AG09309 (cell line): ENCODE data around the gene WDFY2.

ENCODE experiments used
- DNase-seq: peaks from one replicate; pipeline ENCODE4 v3.0.0-alpha.2; 2010; ENCODE audit warnings: low read depth
- H3K4me3 ChIP-seq: 2 replicates; pipeline ENCODE4 v1.5.1; 2011; ENCODE audit warnings: mild to moderate bottlenecking, low read depth, low read length, moderate library complexity; ENCODE audit not compliant: control insufficient read depth
- TF ChIP-seq, protein P1 (sequence below): IDR thresholded peaks from 2 replicates; pipeline ENCODE4 v1.5.1; 2011; ENCODE audit warnings: mild to moderate bottlenecking, low read depth, low read length, inconsistent platforms; ENCODE audit not compliant: insufficient read depth, control insufficient read depth; ENCODE audit errors: missing control alignments

Gene WDFY2

DNA sequence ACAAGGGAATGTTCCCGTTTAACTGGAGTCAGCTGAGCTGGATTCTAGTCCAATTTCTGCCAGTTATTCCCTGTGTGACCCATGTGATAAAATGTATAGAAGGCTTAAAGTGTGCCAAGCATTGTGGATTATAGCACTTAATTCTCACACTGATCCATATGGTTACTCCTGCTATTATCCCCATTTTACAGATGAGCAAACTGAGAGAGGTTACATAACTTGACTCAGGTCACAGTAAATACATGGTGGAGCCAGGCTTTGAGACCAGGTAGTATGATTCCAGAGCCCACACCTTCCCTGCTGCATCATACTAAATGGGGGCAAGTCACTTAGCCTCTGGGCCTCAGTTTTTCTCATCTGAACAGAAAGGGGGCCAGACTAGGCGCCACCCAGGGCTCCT lies 221.7 kb downstream of the WDFY2 start:
- DNase-seq = no peak
- H3K4me3 ChIP-seq = no peak overlapping the region
- TF ChIP-seq, protein P1, sequence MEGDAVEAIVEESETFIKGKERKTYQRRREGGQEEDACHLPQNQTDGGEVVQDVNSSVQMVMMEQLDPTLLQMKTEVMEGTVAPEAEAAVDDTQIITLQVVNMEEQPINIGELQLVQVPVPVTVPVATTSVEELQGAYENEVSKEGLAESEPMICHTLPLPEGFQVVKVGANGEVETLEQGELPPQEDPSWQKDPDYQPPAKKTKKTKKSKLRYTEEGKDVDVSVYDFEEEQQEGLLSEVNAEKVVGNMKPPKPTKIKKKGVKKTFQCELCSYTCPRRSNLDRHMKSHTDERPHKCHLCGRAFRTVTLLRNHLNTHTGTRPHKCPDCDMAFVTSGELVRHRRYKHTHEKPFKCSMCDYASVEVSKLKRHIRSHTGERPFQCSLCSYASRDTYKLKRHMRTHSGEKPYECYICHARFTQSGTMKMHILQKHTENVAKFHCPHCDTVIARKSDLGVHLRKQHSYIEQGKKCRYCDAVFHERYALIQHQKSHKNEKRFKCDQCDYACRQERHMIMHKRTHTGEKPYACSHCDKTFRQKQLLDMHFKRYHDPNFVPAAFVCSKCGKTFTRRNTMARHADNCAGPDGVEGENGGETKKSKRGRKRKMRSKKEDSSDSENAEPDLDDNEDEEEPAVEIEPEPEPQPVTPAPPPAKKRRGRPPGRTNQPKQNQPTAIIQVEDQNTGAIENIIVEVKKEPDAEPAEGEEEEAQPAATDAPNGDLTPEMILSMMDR = no peak

- no peak overlapping the region for H3K4me3 ChIP-seq
- TF ChIP-seq, protein P1 = no peak
- DNase-seq = no peak
These were observed 222.3 kb downstream of the WDFY2 start for GRCh38 chr13:51806566-51806965.

GRCh38 chr13:51807041-51807440 lies 222.8 kb downstream of the WDFY2 start:
- TF ChIP-seq, protein P1 = no peak
- no peak for DNase-seq
- H3K4me3 ChIP-seq = no peak overlapping the region

DNA sequence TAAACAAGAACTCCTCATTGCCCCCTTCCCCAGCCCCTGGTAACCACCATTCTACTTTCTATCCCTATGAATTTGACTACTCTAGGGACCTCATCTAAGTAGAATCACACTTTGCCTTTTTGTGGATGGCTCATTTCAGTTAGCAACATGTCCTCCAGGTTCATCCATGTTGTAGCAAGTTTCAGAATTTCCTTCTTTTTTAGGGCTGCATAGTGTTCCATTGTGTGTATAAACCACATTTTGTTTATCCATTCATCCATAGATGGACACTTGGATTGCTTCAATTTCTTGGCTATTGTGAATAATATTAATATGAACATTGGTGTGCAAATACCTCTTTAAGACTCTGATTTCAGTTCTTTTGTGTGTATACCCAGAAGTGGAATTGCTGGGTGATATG lies 224.5 kb downstream of the WDFY2 start:
- TF ChIP-seq, protein P1 = no peak
- no peak for DNase-seq

DNA sequence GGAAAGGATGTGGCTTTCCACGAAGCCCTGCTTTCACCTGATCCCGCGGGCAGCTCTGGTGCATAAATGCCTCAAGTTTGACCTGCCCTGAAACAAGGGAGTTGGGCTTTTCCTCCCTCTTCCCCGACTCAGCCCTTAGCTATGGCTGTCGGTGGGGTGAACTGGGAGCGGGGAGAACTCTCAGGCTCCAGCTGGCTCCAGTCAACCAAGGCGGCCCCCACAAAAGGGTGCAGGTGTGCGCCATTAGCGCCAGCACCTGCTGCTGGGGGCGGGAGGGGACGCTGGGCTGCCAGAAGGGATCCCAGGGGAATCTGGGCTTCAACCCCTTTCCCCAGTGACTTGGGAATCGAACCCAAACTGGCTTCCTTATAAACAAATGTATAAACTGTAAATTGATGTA lies 226.8 kb downstream of the WDFY2 start:
- no peak for DNase-seq
- TF ChIP-seq, protein P1 = no peak
- no peak overlapping the region for H3K4me3 ChIP-seq

More for the DNA sequence above, 224.5 kb downstream of the WDFY2 start:
- no peak overlapping the region for H3K4me3 ChIP-seq

DNA sequence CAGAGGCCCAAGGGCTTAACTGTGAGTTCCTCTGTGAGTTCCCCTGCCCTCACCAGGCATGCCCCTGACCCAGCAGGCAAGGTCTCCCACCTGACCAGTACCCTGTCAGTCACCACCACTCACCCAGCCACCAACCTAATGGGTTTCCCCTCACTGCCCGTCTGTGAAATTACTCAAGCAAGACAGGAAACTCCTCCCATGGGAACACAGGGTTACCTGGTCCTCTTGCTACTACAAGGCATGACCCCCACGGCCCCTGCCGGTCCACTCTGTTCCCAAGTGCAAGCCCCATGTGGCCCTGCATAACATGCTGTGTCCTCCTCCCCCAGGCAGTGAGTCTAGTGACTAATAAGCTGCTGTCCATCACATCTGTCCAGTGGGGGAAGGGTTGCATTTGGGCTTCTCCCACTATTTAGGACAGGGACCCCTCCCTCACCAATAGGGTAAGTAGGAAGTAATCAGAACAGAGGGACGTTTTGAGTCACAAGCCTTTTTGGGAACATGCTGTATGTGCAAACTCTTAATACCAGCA lies 227.7 kb downstream of the WDFY2 start:
- TF ChIP-seq, protein P1 = no peak
- no peak overlapping the region for H3K4me3 ChIP-seq
- DNase-seq = no peak

DNA sequence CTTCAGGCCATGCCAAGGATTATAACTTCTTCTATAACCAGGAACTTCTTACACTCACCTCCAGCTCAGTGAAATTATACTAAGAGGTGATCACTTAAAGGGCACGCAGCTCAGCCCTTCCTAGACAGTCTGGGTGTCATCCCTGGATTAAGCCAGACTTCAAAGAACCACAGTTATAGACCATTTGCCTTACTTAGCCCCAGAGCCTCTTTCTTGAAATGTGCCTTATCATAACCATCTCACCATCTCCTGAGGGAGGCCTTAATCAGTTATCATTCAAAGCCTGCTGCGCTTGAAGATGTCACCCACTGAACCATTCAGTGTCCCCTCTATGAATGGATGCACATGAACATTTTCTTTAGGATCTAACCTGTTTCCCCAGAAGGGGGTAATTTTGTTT lies 229.8 kb downstream of the WDFY2 start:
- TF ChIP-seq, protein P1 = no peak
- H3K4me3 ChIP-seq = no peak overlapping the region
- no peak for DNase-seq
